Ovary (tissue), 9 donors: Measurements from ENCODE around the gene CNGA2. TPM values are rescaled to one million over a fixed set of nuclear protein-coding genes. Genes with fewer than 3 reads are reported as not detected.

Experiments used
- DNase-seq, 5 donors: peaks; one replicate each; pipeline ENCODE4 v3.0.0-alpha.2; 2019 to 2020
- H3K27ac ChIP-seq, 2 donors: fragments of 200-600 bp; one replicate each; pipeline versions ENCODE4 v1.5.1 to v1.8.0; 2019 to 2022
- H3K27me3 ChIP-seq: fragments of 200-600 bp; one replicate; pipeline ENCODE4 v1.8.0; 2022
- H3K36me3 ChIP-seq: fragments of 200-600 bp; sonication (generic); one replicate; pipeline ENCODE4 v1.5.1; 2019
- H3K4me1 ChIP-seq: one replicate; pipeline ENCODE4 v1.8.1; 2013; ENCODE audit warnings: mild to moderate bottlenecking, moderate library complexity; ENCODE audit not compliant: insufficient read depth
- H3K4me3 ChIP-seq: fragments of 200-600 bp; sonication (generic); one replicate; pipeline ENCODE4 v1.5.1; 2017
- H3K9me3 ChIP-seq, 2 donors: fragments of 200-600 bp in 1 of 2; sonication (generic) in 1 of 2; one replicate each; pipeline versions ENCODE4 v1.5.1 to v1.8.1; 2013 to 2019; ENCODE audit warnings: mild to moderate bottlenecking in 1 of 2, moderate library complexity in 1 of 2
- EP300 ChIP-seq: sonication (generic); formaldehyde crosslinking; IDR thresholded peaks from one replicate; pipeline ENCODE4 v1.6.1; 2017; ENCODE audit warnings: antibody characterized with exemption
- POLR2A ChIP-seq: fragments of 450-650 bp; IDR thresholded peaks from one replicate; pipeline ENCODE4 v1.6.1; 2017; ENCODE audit warnings: antibody characterized with exemption, mild to moderate bottlenecking, moderate library complexity
- WGBS, 3 donors: extraction: QIAGEN DNeasy Blood & Tissue Kit in 1 of 3; methylation state at CpG; one replicate each; pipeline versions ENCODE4 v1.1.5 to v1.1.7; 2013 to 2017; 5-methylcytosine and 5-hydroxymethylcytosine counted together
- intact Hi-C, 4 donors: fragments of 100-400 bp; cut with DNase I; formaldehyde crosslinking; loops; one replicate each; pipeline versions ENCODE4 v1.11.0 to v1.15.1; 2022 to 2023
- polyA plus RNA-seq, 2 donors: library from polyadenylated mRNA; stranded (reverse); fragments of 200-250 nt in 1 of 2; fragments of 350-450 nt in 1 of 2; fragmentation: Illumina TruSeq in 1 of 2; extraction: RNeasy Lipid Tissue Mini Kit (QIAGEN cat#74804) in 1 of 2; gene quantifications; one replicate each; pipeline ENCODE4 v1.2.3, GENCODE V29; 2013 to 2014
- total RNA-seq, 7 donors: library from RNA; depleted of rRNA in 2 of 7; stranded (reverse); fragments of >200 nt in 2 of 7; fragmentation: NEBNext Ultra II Directional in 3 of 7; extraction: Animal tissue kit (Norgen Biotek cat#: 25700) in 3 of 7; gene quantifications; one replicate each; pipeline versions ENCODE4 v1.1.0 to v1.2.4, GENCODE V29; 2016 to 2023
- TF ChIP-seq, protein P1 (sequence below), 3 donors: fragments of 450-650 bp in 2 of 3; fragments of 200-600 bp in 1 of 3; IDR thresholded peaks; one replicate each; pipeline versions ENCODE4 v1.5.1 to v1.8.0; 2016 to 2022; ENCODE audit warnings: antibody characterized with exemption in 3 of 3, mild to moderate bottlenecking in 1 of 3
- donor health status: DM: no; HTN: no; CAD: no; lungs with moderate emphysema.
- donor health status: DM: no; HTN: no; CAD: no.
- donor health status: Bipolar disorder and iron deficiency.
- donor health status: DM: yes; HTN: yes; CAD: no.
- donor health status: DM: no; HTN: no; CAD: no.
- donor health status: DM: yes; HTN: yes; CAD: no.

The CNGA2 gene
- total and polyA plus RNA-seq, 9 donors = not detected

DNA sequence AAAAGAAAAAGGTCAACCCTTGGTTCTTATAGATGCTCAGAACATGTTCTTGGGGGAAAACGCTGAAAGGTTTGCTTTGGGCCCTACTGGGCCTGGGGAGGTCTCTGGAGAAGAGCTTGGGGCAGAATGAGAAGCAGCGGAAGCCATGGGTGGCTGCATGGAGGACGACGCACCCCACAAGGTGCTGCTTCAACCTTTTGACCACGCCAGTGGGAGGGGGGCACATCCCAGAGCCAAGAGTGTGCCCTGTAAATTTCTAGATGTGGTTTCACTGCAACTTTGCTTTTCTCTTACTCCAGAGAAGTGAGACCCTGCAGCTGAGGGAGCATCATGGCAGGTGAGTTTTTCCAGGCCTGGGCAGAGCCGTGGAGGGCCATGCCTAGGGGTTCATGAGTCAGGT, 36.1 kb upstream of the CNGA2 start:
- no peak for DNase-seq
- Histone ChIP-seq H3K4me1 (no peaks in the 10 kb centered on the region), H3K4me3 (no peak overlapping the region), H3K9me3 (peaks cover 0 to 4% of the 10 kb centered on the region in 2 donors), H3K36me3 (no peaks in the 10 kb centered on the region), H3K27ac (no peak overlapping the region), H3K27me3 (no peaks in the 10 kb centered on the region)
- TF ChIP-seq, protein P1, sequence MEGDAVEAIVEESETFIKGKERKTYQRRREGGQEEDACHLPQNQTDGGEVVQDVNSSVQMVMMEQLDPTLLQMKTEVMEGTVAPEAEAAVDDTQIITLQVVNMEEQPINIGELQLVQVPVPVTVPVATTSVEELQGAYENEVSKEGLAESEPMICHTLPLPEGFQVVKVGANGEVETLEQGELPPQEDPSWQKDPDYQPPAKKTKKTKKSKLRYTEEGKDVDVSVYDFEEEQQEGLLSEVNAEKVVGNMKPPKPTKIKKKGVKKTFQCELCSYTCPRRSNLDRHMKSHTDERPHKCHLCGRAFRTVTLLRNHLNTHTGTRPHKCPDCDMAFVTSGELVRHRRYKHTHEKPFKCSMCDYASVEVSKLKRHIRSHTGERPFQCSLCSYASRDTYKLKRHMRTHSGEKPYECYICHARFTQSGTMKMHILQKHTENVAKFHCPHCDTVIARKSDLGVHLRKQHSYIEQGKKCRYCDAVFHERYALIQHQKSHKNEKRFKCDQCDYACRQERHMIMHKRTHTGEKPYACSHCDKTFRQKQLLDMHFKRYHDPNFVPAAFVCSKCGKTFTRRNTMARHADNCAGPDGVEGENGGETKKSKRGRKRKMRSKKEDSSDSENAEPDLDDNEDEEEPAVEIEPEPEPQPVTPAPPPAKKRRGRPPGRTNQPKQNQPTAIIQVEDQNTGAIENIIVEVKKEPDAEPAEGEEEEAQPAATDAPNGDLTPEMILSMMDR (IDR thresholded peaks at IDR 0.05) = no peak
- TF ChIP-seq POLR2A (no peak), EP300 (no peak)
- intact Hi-C loops = no loop called here
- 62 to 75% (median 66%) methylated on average over 6 of the region's 6 CpGs for WGBS, 3 donors

DNA sequence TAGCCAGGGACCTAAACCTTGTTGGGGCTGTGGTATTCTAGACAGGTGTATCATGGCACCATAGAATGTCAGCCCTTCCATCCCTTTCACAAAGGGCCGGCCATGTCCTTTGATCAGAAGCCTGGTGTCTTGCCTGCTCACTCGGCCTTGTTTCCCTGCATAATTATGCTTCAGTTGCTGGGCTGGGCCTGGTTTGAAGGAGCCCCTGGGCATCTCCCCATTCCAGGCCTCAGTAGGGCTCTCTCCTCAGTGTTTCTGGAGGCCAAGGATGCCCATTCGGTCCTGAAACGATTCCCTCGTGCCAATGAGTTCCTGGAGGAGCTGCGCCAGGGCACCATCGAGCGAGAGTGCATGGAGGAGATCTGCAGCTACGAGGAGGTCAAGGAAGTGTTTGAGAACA, 34.8 kb upstream of the CNGA2 start:
- 82 to 91% (median 88%) methylated on average over 9 of the region's 9 CpGs for WGBS, 3 donors
- H3K27ac ChIP-seq = no peak overlapping the region
- H3K36me3 ChIP-seq = no peaks in the 10 kb centered on the region
- H3K9me3 ChIP-seq = peaks cover 0 to 4% of the 10 kb centered on the region in 2 donors
- DNase-seq = no peak
- H3K4me1 ChIP-seq = no peaks in the 10 kb centered on the region
- intact Hi-C loops = no loop called here
- no peak overlapping the region for H3K4me3 ChIP-seq
- TF ChIP-seq, protein P1 (IDR thresholded peaks at IDR 0.05) = no peak
- no peak for TF ChIP-seq POLR2A
- no peak for TF ChIP-seq EP300
- H3K27me3 ChIP-seq = no peaks in the 10 kb centered on the region

DNA sequence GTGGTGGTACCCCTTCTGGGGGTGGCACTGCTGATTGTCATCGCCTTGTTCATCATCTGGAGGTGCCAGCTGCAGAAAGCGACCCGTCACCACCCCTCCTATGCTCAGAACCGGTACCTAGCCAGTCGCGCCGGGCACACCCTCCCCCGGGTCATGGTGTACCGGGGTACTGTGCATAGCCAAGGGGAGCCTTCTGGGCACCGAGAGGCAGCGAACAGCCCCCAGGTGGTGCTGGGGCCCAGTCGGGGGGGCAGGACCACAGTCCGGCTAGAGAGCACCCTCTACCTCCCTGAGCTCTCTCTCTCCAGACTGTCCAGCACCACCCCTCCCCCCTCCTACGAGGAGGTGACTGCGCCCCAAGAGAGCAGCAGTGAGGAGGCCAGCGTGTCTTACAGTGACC, 34.0 kb upstream of the CNGA2 start:
- Histone ChIP-seq H3K4me3 (no peak overlapping the region), H3K9me3 (peaks cover 0 to 2% of the 10 kb centered on the region in 2 donors), H3K27ac (no peak overlapping the region), H3K27me3 (no peaks in the 10 kb centered on the region), H3K4me1 (no peaks in the 10 kb centered on the region), H3K36me3 (no peaks in the 10 kb centered on the region)
- intact Hi-C loops = no loop called here
- no peak for DNase-seq
- 82 to 89% (median 83%) methylated on average over 16 of the region's 16 CpGs for WGBS, 3 donors
- TF ChIP-seq, protein P1 (IDR thresholded peaks at IDR 0.05) = no peak
- TF ChIP-seq POLR2A = no peak

DNA sequence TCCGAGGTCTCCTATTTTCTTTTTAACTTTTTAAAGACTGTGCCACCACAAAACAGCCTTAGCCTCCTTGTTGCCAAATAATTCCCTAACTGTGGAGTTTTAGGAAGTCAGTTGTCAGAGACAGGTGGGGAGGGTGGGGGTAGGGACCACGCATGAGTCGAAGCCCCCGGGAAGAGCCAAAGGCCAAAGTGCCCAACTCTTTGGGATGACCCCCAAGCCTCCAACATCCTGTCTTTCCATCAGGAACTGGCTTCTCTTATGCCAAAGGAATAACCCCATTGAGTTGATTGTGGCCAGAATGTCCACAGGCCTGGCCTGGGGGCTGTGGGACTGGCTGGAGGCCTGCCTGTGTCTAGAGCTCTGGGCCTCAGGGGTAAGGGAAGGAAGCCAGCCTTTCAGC, 33.5 kb upstream of the CNGA2 start:
- H3K36me3 ChIP-seq = no peaks in the 10 kb centered on the region
- DNase-seq = no peak
- intact Hi-C loops = no loop called here
- no peak overlapping the region for H3K27ac ChIP-seq
- H3K4me3 ChIP-seq = no peak overlapping the region
- H3K9me3 ChIP-seq = no peaks in the 10 kb centered on the region
- H3K27me3 ChIP-seq = no peaks in the 10 kb centered on the region
- TF ChIP-seq EP300 (no peak), POLR2A (no peak)
- TF ChIP-seq, protein P1 (IDR thresholded peaks at IDR 0.05) = no peak
- H3K4me1 ChIP-seq = no peaks in the 10 kb centered on the region
- 91 to 94% (median 93%) methylated on average over 4 of the region's 4 CpGs for WGBS, 3 donors

DNA sequence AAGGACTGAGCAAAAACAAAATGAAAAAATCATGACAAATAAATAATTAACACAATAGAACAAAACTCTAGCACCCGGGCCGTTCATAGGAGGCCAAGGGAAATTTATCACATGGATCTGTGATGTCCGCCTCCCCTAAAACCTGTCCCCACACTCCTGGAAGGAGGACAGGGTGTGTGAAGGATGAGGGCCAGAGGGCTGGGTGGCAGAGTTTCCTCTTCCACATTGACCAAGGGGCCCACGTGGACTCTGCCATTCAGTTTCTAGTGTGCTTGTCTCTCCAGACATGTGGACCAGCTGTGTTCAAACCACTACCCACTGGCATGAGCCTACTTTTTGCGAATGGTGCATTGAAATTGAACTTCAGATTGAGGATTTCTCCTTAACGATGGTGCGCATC, 33.0 kb upstream of the CNGA2 start:
- no peaks in the 10 kb centered on the region for H3K36me3 ChIP-seq
- no peaks in the 10 kb centered on the region for H3K4me1 ChIP-seq
- intact Hi-C loops = no loop called here
- 77 to 87% (median 78%) methylated on average over 7 of the region's 7 CpGs for WGBS, 3 donors
- no peak overlapping the region for H3K27ac ChIP-seq
- no peak for DNase-seq
- no peaks in the 10 kb centered on the region for H3K27me3 ChIP-seq
- no peak overlapping the region for H3K4me3 ChIP-seq
- TF ChIP-seq POLR2A (no peak), EP300 (no peak)
- TF ChIP-seq, protein P1 (IDR thresholded peaks at IDR 0.05) = no peak
- no peaks in the 10 kb centered on the region for H3K9me3 ChIP-seq
